ENCODE results near the gene HEXD.

The HEXD gene

GRCh38 chr17:82439829-82440365 lies 21.8 kb downstream of the HEXD start:
- H3K27ac ChIP-seq, result no peak overlapping the region
- no peak for DNase-seq (ENCODE audit: low spot score)

GRCh38 chr17:82440469-82440981 lies 22.4 kb downstream of the HEXD start:
- no peak for DNase-seq (ENCODE audit: low spot score)
- H3K4me3 ChIP-seq, result no peak overlapping the region
- TF ChIP-seq, protein P1, sequence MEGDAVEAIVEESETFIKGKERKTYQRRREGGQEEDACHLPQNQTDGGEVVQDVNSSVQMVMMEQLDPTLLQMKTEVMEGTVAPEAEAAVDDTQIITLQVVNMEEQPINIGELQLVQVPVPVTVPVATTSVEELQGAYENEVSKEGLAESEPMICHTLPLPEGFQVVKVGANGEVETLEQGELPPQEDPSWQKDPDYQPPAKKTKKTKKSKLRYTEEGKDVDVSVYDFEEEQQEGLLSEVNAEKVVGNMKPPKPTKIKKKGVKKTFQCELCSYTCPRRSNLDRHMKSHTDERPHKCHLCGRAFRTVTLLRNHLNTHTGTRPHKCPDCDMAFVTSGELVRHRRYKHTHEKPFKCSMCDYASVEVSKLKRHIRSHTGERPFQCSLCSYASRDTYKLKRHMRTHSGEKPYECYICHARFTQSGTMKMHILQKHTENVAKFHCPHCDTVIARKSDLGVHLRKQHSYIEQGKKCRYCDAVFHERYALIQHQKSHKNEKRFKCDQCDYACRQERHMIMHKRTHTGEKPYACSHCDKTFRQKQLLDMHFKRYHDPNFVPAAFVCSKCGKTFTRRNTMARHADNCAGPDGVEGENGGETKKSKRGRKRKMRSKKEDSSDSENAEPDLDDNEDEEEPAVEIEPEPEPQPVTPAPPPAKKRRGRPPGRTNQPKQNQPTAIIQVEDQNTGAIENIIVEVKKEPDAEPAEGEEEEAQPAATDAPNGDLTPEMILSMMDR (IDR thresholded peaks at IDR 0.05), result no peak
- peak overlapping the region in 1 of 2 donors; percentile 43 for H3K27ac ChIP-seq

More at GRCh38 chr17:82439829-82440365, 21.8 kb downstream of the HEXD start:
- no peak overlapping the region for H3K4me3 ChIP-seq
- TF ChIP-seq, protein P1 (IDR thresholded peaks at IDR 0.05), result no peak

GRCh38 chr17:82440991-82441627 lies 23.0 kb downstream of the HEXD start:
- peak overlapping the region in 1 of 2 donors; percentile 43 for H3K27ac ChIP-seq
- DNase-seq (ENCODE audit: low spot score), result no peak

DNA sequence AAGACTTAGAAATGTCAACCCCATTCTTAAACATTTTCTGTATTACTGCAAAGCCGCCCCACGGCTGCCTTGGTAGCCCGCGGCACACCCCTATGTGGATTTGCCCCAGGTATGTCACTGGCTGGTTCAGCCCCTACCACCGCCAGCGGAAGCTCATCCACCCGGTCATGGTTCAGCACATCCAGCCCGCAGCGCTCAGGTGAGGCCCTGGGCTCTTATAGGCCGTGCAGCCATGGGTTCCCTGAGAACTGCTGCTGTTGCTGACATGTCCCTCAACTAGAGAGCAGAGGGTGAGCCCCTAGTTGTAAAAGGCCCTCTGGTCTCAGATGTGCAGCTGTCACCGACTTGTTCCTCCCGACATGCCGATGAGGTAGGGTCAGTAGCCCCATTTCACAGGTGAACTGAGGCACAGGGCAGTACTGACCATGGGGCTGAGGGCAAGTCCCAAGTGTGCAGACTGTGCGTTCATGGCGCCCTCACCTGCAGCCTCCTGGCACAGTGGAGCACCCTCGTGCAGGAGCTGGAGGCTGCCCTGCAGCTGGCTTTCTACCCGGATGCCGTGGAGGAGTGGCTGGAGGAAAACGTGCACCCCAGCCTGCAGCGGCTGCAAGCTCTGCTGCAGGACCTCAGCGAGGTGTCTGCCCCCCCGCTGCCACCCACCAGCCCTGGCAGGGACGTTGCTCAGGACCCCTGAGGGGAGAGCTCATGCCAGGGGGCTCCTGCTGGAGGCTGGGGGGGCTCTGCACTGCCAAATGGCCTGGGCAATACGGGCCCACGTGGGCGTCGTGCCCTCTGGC lies 23.7 kb downstream of the HEXD start:
- no peak overlapping the region for H3K27ac ChIP-seq
- no peak overlapping the region for H3K4me3 ChIP-seq
- TF ChIP-seq, protein P1 (IDR thresholded peaks at IDR 0.05), result no peak
- DNase-seq (ENCODE audit: low spot score), result no peak

More at GRCh38 chr17:82440991-82441627, 23.0 kb downstream of the HEXD start:
- H3K4me3 ChIP-seq, result no peak overlapping the region
- TF ChIP-seq, protein P1 (IDR thresholded peaks at IDR 0.05), result no peak

DNA sequence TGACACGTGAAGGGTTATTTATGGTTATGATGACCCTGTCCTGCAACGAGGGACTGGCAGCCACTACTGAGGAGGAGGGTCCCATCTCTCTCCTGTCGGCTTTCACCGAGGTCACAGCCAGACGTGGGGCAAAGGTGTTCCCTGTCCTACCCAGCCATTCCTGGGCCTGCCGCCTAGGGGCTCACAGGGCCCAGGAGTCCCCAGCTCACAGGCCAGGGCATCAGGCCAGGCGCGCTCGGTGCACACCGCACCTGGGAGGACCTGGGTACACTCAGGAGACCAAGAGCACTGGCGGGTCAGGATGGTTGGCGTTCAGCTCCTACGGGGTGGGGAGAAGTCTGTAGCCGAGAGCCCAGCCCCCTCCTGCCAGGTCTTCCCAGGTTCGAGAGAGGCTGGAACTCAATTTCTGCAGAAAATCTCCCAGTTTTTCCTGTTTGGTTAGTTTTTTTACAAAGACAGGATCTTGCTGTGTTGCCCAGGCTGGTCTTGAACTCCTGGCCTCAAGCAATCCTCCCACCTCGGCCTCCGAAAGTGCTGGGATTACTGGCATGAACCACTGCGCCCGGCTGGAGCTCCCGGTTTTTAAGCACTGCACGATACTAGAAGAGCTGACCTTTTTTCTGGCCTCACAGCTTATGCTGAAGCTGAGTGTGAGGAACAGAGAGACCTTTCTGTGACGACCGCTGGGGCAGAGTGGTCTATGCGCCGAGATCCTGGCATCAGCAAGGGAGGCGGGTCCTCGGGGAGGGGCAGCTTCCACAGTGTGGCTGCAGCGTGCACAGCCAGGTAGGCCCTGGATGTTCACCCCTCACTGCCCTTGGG lies 24.7 kb downstream of the HEXD start:
- TF ChIP-seq, protein P1 (IDR thresholded peaks at IDR 0.05), result no peak
- H3K27ac ChIP-seq, result no peak overlapping the region
- DNase-seq (ENCODE audit: low spot score), result no peak
- no peak overlapping the region for H3K4me3 ChIP-seq

DNA sequence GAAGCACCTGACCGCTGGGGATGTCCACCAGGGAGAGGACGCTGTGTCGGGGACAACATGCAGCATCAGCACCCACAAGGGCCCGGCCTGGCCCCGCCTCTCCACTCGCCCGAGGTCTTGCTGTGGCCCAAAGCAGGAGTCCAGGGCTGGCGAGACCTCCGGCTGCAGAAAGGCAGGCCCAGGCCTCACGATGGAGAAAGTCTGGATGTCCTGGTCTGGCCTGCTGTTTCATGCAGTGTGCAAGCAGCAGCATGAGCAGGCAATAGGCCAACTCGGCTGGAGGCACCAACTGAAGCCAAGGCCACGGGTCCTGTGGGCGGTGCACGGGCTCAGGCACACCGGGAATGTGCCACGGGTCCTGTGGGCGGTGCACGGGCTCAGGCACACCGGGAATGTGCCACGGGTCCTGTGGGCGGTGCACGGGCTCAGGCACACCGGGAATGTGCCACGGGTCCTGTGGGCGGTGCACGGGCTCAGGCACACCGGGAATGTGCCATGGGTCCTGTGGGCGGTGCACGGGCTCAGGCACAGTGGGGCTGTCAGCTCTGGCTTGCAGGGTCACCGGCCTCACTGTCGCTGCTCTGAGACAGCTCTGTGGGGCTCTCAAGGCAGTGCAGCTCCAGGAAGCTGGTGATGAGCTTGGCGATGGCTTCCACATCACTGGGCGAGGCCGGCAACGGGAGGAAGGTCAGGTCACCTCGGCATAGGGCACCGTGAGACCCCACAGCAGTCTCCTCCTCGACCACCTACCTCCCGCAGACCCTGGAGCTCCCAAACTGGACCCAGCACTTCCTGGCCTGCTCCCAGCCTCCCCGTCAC lies 25.5 kb downstream of the HEXD start:
- H3K4me3 ChIP-seq, result no peak overlapping the region
- TF ChIP-seq, protein P1 (IDR thresholded peaks at IDR 0.05), result no peak
- H3K27ac ChIP-seq, result no peak overlapping the region
- no peak for DNase-seq (ENCODE audit: low spot score)

Data from coronary artery (tissue), 2 donors.